ENCODE measurements around the gene TOR2A.

TOR2A gene

DNA sequence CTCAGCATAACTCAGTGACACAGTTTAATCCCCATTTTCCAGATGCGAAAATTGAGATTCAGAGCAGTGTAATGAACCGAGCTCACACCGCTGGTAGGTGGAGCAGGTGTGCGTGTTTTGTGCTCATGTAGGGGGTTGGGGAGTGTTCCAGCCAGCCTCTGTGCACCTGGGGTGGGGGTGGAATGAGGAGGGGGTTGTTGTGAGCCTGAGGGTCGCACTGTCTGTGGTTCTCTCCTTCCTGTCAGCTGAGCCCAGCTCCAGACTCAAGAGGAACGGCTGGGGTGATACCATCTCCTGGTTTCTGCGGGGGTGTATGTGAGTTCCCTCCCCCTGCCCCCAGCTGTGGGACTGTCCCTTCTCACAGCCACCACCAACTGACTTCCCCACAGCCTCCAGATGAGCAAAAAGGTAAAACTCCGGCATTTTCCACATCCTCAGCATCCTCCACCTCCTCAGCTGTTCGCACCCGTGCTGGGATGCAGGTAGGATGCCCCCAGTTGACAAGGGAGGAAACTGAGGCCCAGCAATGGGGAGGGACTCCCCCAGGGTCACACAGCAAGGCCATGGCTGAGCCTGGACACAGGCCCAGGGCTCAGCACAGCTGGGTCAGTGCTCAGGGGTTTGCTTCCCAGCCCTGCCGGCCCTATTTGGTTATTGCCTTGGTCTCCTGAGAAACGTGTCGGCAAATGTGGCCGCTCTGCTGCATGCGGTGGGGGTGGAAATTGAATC lies 41.3 kb upstream of the TOR2A start:
- no peaks in the 10 kb centered on the region for H3K36me3 ChIP-seq (ENCODE audit: insufficient read depth, low read depth, low read length)
- no peak overlapping the region for H3K4me3 ChIP-seq (ENCODE audit: low read length)
- no peaks in the 10 kb centered on the region for H3K9me3 ChIP-seq (ENCODE audit: insufficient read depth, low read depth, low read length)
- H3K4me1 ChIP-seq (ENCODE audit: insufficient read depth, low read length): peaks cover 7% of the 10 kb centered on the region; the same call in 1 of the 2 replicates
- H3K27me3 ChIP-seq (ENCODE audit: insufficient read depth, low read length): no peaks in the 10 kb centered on the region
- H3K27ac ChIP-seq (ENCODE audit: low read length): no peak overlapping the region
- peak overlapping the region; percentile 45; the same call in 1 of the 2 replicates for H3K9ac ChIP-seq (ENCODE audit: low read depth, low read length)

GRCh38 chr9:127773981-127774380 lies 38.9 kb upstream of the TOR2A start:
- no peaks in the 10 kb centered on the region for H3K36me3 ChIP-seq (ENCODE audit: insufficient read depth, low read depth, low read length)
- no peak overlapping the region for H3K9ac ChIP-seq (ENCODE audit: low read depth, low read length)
- peaks cover 15% of the 10 kb centered on the region; the same call in 1 of the 2 replicates for H3K4me1 ChIP-seq (ENCODE audit: insufficient read depth, low read length)
- H3K9me3 ChIP-seq (ENCODE audit: insufficient read depth, low read depth, low read length): no peaks in the 10 kb centered on the region
- H3K4me3 ChIP-seq (ENCODE audit: low read length): no peak overlapping the region
- no peaks in the 10 kb centered on the region for H3K27me3 ChIP-seq (ENCODE audit: insufficient read depth, low read length)
- no peak overlapping the region for H3K27ac ChIP-seq (ENCODE audit: low read length)

GRCh38 chr9:127773272-127773671 lies 38.2 kb upstream of the TOR2A start:
- Histone ChIP-seq H3K9ac (ENCODE audit: low read depth, low read length) (no peak overlapping the region), H3K27me3 (ENCODE audit: insufficient read depth, low read length) (no peaks in the 10 kb centered on the region), H3K9me3 (ENCODE audit: insufficient read depth, low read depth, low read length) (no peaks in the 10 kb centered on the region), H3K4me1 (ENCODE audit: insufficient read depth, low read length) (peaks cover 17% of the 10 kb centered on the region; the same call in 1 of the 2 replicates), H3K4me3 (ENCODE audit: low read length) (no peak overlapping the region), H3K36me3 (ENCODE audit: insufficient read depth, low read depth, low read length) (no peaks in the 10 kb centered on the region), H3K27ac (ENCODE audit: low read length) (no peak overlapping the region)

- Histone ChIP-seq H3K36me3 (ENCODE audit: insufficient read depth, low read depth, low read length) (no peaks in the 10 kb centered on the region), H3K9me3 (ENCODE audit: insufficient read depth, low read depth, low read length) (no peaks in the 10 kb centered on the region), H3K4me1 (ENCODE audit: insufficient read depth, low read length) (peaks cover 21% of the 10 kb centered on the region; the same call in 1 of the 2 replicates), H3K27ac (ENCODE audit: low read length) (no peak overlapping the region), H3K4me3 (ENCODE audit: low read length) (no peak overlapping the region), H3K27me3 (ENCODE audit: insufficient read depth, low read length) (no peaks in the 10 kb centered on the region), H3K9ac (ENCODE audit: low read depth, low read length) (no peak overlapping the region)
These were observed 37.5 kb upstream of the TOR2A start for GRCh38 chr9:127772603-127773002.

GRCh38 chr9:127771570-127772189 lies 36.6 kb upstream of the TOR2A start:
- Histone ChIP-seq H3K9me3 (ENCODE audit: insufficient read depth, low read depth, low read length) (no peaks in the 10 kb centered on the region), H3K36me3 (ENCODE audit: insufficient read depth, low read depth, low read length) (no peaks in the 10 kb centered on the region), H3K9ac (ENCODE audit: low read depth, low read length) (peak overlapping the region; percentile 60; the same call in 1 of the 2 replicates), H3K27me3 (ENCODE audit: insufficient read depth, low read length) (no peaks in the 10 kb centered on the region), H3K4me1 (ENCODE audit: insufficient read depth, low read length) (peaks cover 21% of the 10 kb centered on the region; the same call in 1 of the 2 replicates), H3K4me3 (ENCODE audit: low read length) (peak overlapping the region; percentile 55), H3K27ac (ENCODE audit: low read length) (no peak overlapping the region)

DNA sequence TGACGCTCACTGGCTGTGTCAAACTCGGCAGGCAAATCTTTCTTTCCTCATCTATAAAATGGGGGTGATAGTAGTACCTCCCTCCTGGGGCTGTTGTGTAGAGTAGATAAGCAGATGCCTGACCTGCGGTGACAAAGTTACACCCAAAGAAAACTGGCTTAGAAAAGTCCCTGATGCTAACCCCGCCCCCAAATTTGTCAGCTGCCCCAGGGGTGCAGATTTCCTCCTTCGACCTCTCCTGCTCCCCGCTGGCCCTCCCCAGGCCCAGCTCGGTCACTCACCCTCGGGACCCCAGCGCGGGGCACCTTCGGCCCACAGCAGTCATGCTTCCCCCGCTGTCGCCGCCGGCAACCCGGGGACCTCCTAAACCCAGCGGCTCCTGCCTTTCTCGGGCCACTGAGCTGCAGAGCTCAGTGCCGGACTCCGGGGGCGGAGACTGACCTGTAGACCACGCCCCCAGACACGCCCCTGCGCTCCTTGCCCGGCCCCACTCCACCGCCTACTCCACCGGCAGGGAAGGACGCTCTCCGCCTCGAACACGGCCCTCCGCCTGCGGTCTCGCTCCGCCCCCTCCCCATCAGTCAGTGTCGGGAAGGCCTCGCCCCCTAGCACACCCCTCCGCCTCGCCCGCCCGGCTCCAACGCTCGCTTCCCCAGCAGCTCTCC lies 35.9 kb upstream of the TOR2A start:
- H3K9ac ChIP-seq (ENCODE audit: low read depth, low read length): peak overlapping the region; percentile 34; the same call in 1 of the 2 replicates
- no peaks in the 10 kb centered on the region for H3K9me3 ChIP-seq (ENCODE audit: insufficient read depth, low read depth, low read length)
- peak overlapping the region; percentile 73 for H3K4me3 ChIP-seq (ENCODE audit: low read length)
- no peaks in the 10 kb centered on the region for H3K36me3 ChIP-seq (ENCODE audit: insufficient read depth, low read depth, low read length)
- H3K27ac ChIP-seq (ENCODE audit: low read length): no peak overlapping the region
- no peaks in the 10 kb centered on the region for H3K27me3 ChIP-seq (ENCODE audit: insufficient read depth, low read length)
- peaks cover 15% of the 10 kb centered on the region; the same call in 1 of the 2 replicates for H3K4me1 ChIP-seq (ENCODE audit: insufficient read depth, low read length)

DNA sequence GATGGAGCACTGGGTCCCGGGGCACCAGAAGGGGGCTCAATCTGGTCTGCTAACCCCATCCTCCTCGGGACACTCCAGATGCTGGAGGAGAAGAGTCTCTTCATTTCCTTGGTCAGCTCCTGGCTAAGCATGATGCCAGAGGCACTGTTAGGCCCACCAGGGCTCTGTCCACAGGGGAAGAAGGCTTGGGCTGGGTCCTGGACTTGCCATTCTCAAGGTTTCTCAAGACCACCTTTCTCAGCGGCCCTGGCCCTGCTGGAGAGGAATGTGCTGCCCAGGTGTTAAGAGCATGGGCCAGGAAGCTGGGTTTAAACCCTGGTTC lies 35.5 kb upstream of the TOR2A start:
- Histone ChIP-seq H3K27ac (ENCODE audit: low read length) (no peak overlapping the region), H3K36me3 (ENCODE audit: insufficient read depth, low read depth, low read length) (no peaks in the 10 kb centered on the region), H3K27me3 (ENCODE audit: insufficient read depth, low read length) (no peaks in the 10 kb centered on the region), H3K4me3 (ENCODE audit: low read length) (peak overlapping the region; percentile 73), H3K9ac (ENCODE audit: low read depth, low read length) (peak overlapping the region; percentile 34; the same call in 1 of the 2 replicates), H3K4me1 (ENCODE audit: insufficient read depth, low read length) (peaks cover 14% of the 10 kb centered on the region; the same call in 1 of the 2 replicates), H3K9me3 (ENCODE audit: insufficient read depth, low read depth, low read length) (no peaks in the 10 kb centered on the region)

DNA sequence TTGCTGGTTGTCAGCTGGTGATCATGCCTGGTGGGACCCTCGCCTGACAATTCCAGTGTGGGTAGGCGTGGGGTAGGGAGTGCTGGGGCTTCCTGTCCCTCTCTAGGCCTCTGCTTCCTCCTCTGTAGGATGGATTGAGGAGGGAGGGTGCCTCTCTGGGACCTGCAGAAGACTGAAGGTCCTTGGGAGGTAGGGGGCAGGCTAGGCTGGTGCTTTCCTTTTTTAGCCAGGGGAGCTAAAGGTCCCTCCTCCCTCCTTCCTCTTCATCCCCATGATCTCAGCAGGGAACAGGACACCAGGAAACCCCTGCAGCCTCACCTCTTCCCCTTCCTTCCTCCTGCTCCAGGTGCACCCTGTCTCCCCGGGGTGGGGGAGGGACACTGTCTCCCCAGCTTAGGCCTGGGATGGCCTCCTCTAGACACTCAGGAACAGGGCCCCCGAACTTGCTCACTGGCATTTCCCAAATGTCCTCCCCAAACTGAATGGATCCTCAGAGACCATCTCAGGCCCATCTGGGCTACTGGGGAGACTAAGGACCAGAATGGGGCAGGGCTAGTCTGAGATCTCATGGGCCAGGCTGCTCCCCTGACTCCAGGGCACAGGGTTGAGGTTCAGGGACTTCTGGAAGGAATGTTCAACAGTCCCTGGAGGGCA lies 35.0 kb upstream of the TOR2A start:
- Histone ChIP-seq H3K4me3 (ENCODE audit: low read length) (peak overlapping the region; percentile 73; the same call in 1 of the 2 replicates), H3K4me1 (ENCODE audit: insufficient read depth, low read length) (peaks cover 14% of the 10 kb centered on the region; the same call in 1 of the 2 replicates), H3K27me3 (ENCODE audit: insufficient read depth, low read length) (no peaks in the 10 kb centered on the region), H3K36me3 (ENCODE audit: insufficient read depth, low read depth, low read length) (no peaks in the 10 kb centered on the region), H3K9ac (ENCODE audit: low read depth, low read length) (no peak overlapping the region), H3K9me3 (ENCODE audit: insufficient read depth, low read depth, low read length) (no peaks in the 10 kb centered on the region), H3K27ac (ENCODE audit: low read length) (no peak overlapping the region)

DNA sequence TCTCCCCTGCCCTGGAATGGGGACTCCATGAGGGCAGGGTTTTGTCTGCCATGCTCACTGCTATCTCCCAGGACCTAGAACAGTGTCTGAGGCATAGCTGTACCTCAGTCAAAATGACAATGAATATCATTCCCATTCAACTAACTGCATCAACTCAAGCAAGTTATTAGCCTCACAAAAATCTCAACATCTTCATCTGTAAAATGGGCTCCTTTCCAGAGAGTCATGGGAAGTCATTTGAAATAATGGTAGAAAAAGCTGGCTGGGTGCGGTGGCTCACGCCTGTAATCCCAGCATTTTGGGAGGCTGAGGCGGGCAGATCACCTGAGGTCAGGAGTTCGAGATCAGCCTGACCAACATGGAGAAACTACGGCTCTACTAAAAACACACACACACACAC lies 34.0 kb upstream of the TOR2A start:
- H3K27me3 ChIP-seq (ENCODE audit: insufficient read depth, low read length): no peaks in the 10 kb centered on the region
- no peaks in the 10 kb centered on the region for H3K9me3 ChIP-seq (ENCODE audit: insufficient read depth, low read depth, low read length)
- H3K9ac ChIP-seq (ENCODE audit: low read depth, low read length): no peak overlapping the region
- H3K4me3 ChIP-seq (ENCODE audit: low read length): no peak overlapping the region
- no peaks in the 10 kb centered on the region for H3K36me3 ChIP-seq (ENCODE audit: insufficient read depth, low read depth, low read length)
- no peak overlapping the region for H3K27ac ChIP-seq (ENCODE audit: low read length)
- peaks cover 14% of the 10 kb centered on the region; the same call in 1 of the 2 replicates for H3K4me1 ChIP-seq (ENCODE audit: insufficient read depth, low read length)

DNA sequence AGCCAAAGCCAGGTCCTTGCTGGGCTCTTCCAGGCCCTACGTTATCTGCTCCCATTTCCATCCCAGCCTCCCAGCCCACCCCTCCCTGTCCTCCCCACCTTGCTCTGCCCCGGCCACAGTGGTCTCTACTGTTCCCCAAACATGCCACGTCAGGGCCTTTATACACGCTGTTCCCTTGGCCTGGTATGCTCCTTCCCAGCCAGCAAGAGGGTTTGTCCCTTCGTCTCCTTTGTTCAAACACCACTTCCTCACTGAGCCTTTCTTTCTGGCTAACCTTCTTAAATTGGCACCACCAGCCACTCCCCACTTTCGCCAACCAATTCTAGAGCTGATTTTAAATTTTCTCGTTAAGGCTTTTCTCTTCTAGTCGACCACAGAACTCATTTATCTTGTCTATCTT lies 33.6 kb upstream of the TOR2A start:
- Histone ChIP-seq H3K27ac (ENCODE audit: low read length) (no peak overlapping the region), H3K36me3 (ENCODE audit: insufficient read depth, low read depth, low read length) (no peaks in the 10 kb centered on the region)

DNA sequence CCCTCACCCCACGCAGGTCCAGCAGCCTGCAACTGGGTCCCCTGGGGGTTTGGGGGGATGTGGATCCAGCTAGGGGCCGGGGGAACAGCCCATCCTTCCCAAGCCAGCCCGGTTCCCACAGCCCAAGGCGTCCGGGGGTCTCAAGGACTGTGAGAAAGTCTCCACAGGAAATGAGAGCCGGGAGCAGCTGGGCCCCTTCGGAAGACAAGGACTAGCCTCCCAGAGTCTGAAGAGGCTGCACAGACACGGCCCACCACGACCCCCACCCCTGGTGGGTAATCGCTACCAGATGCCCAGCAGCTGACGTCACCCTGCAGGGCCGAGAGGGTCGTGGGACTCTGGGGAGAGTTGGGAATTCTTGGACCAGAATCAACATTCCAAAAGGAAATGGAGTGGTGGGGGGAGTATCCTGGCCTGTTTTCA lies 32.8 kb upstream of the TOR2A start:
- H3K4me3 ChIP-seq (ENCODE audit: low read length): no peak overlapping the region
- H3K9ac ChIP-seq (ENCODE audit: low read depth, low read length): no peak overlapping the region; the same call in 1 of the 2 replicates
- H3K36me3 ChIP-seq (ENCODE audit: insufficient read depth, low read depth, low read length): no peaks in the 10 kb centered on the region
- peaks cover 17% of the 10 kb centered on the region; the same call in 1 of the 2 replicates for H3K4me1 ChIP-seq (ENCODE audit: insufficient read depth, low read length)
- no peaks in the 10 kb centered on the region for H3K27me3 ChIP-seq (ENCODE audit: insufficient read depth, low read length)
- H3K27ac ChIP-seq (ENCODE audit: low read length): no peak overlapping the region
- no peaks in the 10 kb centered on the region for H3K9me3 ChIP-seq (ENCODE audit: insufficient read depth, low read depth, low read length)

More for the DNA sequence above, 33.6 kb upstream of the TOR2A start:
- H3K27me3 ChIP-seq (ENCODE audit: insufficient read depth, low read length): no peaks in the 10 kb centered on the region
- no peaks in the 10 kb centered on the region for H3K9me3 ChIP-seq (ENCODE audit: insufficient read depth, low read depth, low read length)
- peaks cover 16% of the 10 kb centered on the region; the same call in 1 of the 2 replicates for H3K4me1 ChIP-seq (ENCODE audit: insufficient read depth, low read length)
- no peak overlapping the region for H3K9ac ChIP-seq (ENCODE audit: low read depth, low read length)
- H3K4me3 ChIP-seq (ENCODE audit: low read length): no peak overlapping the region

Measured in iPS-20b (cell line).